Measurements from ENCODE around the gene TIMM21.

The TIMM21 gene

GRCh38 chr18:74148543-74149070 is 284 bp downstream of the TIMM21 start:
- DNase-seq = no peak

GRCh38 chr18:74149878-74150277 is 1.6 kb downstream of the TIMM21 start:
- DNase-seq = no peak

- no peak for DNase-seq
Measured at GRCh38 chr18:74152270-74152669, 3.9 kb downstream of the TIMM21 start.

GRCh38 chr18:74152857-74153256 is 4.5 kb downstream of the TIMM21 start:
- DNase-seq = no peak

- no peak for DNase-seq
Measured at GRCh38 chr18:74153377-74153776, 5.1 kb downstream of the TIMM21 start.

- no peak for DNase-seq
Measured at GRCh38 chr18:74153793-74154192, 5.5 kb downstream of the TIMM21 start.

- no peak for DNase-seq
Measured at GRCh38 chr18:74154716-74155115, 6.4 kb downstream of the TIMM21 start.

GRCh38 chr18:74155276-74155675 is 7.0 kb downstream of the TIMM21 start:
- DNase-seq = no peak

GRCh38 chr18:74163019-74163660 is 14.8 kb downstream of the TIMM21 start:
- DNase-seq = no peak

GRCh38 chr18:74166386-74166785 is 18.1 kb downstream of the TIMM21 start:
- no peak for DNase-seq

- DNase-seq = no peak
Measured at GRCh38 chr18:74171910-74172606, 23.7 kb downstream of the TIMM21 start.

GRCh38 chr18:74172697-74173433 is 24.5 kb downstream of the TIMM21 start:
- no peak for DNase-seq

- DNase-seq = no peak
Measured at GRCh38 chr18:74173434-74173750, 25.1 kb downstream of the TIMM21 start.

- DNase-seq = no peak
Measured at GRCh38 chr18:74175658-74176057, 27.3 kb downstream of the TIMM21 start.

- DNase-seq = no peak
Measured at GRCh38 chr18:74178884-74179283, 30.6 kb downstream of the TIMM21 start.

GRCh38 chr18:74179623-74180199 is 31.4 kb downstream of the TIMM21 start:
- no peak for DNase-seq

- DNase-seq = no peak
Measured at GRCh38 chr18:74182335-74182734, 34.0 kb downstream of the TIMM21 start.

- no peak for DNase-seq
Measured at GRCh38 chr18:74183130-74183529, 34.8 kb downstream of the TIMM21 start.

- no peak for DNase-seq
Measured at GRCh38 chr18:74184875-74185274, 36.6 kb downstream of the TIMM21 start.

GRCh38 chr18:74185860-74186259 is 37.5 kb downstream of the TIMM21 start:
- no peak for DNase-seq

GRCh38 chr18:74186661-74187060 is 38.3 kb downstream of the TIMM21 start:
- no peak for DNase-seq

- DNase-seq = no peak
Measured at GRCh38 chr18:74190086-74190485, 41.8 kb downstream of the TIMM21 start.

GRCh38 chr18:74191577-74191976 is 43.3 kb downstream of the TIMM21 start:
- no peak for DNase-seq

GRCh38 chr18:74194691-74195090 is 46.4 kb downstream of the TIMM21 start:
- no peak for DNase-seq
